NCI-H2196 (cell line): Measurements from ENCODE around the gene TMEM178A.
"Not testable (repeated sequence)": the region's sequence is repeated elsewhere in the genome, so short reads cannot be mapped to it uniquely, and the experiment has no call there.

Experiments used
- DNase-seq: peaks from one replicate; lab custom pipeline; 2025; ENCODE audit not compliant: unreplicated experiment; lab: John Stamatoyannopoulos, UW

TMEM178A gene

GRCh38 chr2:39647104-39647765 lies 18.5 kb upstream of the TMEM178A start:
- DNase-seq: no peak

GRCh38 chr2:39648580-39648979 lies 17.1 kb upstream of the TMEM178A start:
- no peak for DNase-seq

- no peak for DNase-seq
Observed at GRCh38 chr2:39649511-39649910, 16.2 kb upstream of the TMEM178A start.

- no peak for DNase-seq
Observed at GRCh38 chr2:39650468-39650867, 15.2 kb upstream of the TMEM178A start.

- DNase-seq: not testable (repeated sequence)
Observed at GRCh38 chr2:39656215-39656614, 9.5 kb upstream of the TMEM178A start.

GRCh38 chr2:39657287-39657937 lies 8.3 kb upstream of the TMEM178A start:
- DNase-seq: no peak

- no peak for DNase-seq
Observed at GRCh38 chr2:39658371-39658770, 7.3 kb upstream of the TMEM178A start.

GRCh38 chr2:39659765-39660611 lies 5.7 kb upstream of the TMEM178A start:
- DNase-seq: no peak

- DNase-seq: no peak
Observed at GRCh38 chr2:39660612-39661236, 5.0 kb upstream of the TMEM178A start.

GRCh38 chr2:39661826-39662225 lies 3.9 kb upstream of the TMEM178A start:
- DNase-seq: no peak

GRCh38 chr2:39663187-39663930 lies 2.4 kb upstream of the TMEM178A start:
- no peak for DNase-seq

GRCh38 chr2:39664232-39664887 lies 1.4 kb upstream of the TMEM178A start:
- no peak for DNase-seq

GRCh38 chr2:39664888-39665591 lies 677 bp upstream of the TMEM178A start:
- DNase-seq: no peak

- DNase-seq: no peak
Observed at GRCh38 chr2:39666491-39667101, 879 bp downstream of the TMEM178A start.

- no peak for DNase-seq
Observed at GRCh38 chr2:39667104-39667885, 1.6 kb downstream of the TMEM178A start.

GRCh38 chr2:39667886-39668276 lies 2.2 kb downstream of the TMEM178A start:
- DNase-seq: no peak

GRCh38 chr2:39668576-39669080 lies 2.9 kb downstream of the TMEM178A start:
- no peak for DNase-seq

- DNase-seq: no peak
Observed at GRCh38 chr2:39671604-39672003, 5.9 kb downstream of the TMEM178A start.
